ENCODE measurements around the gene PRKD1.

PRKD1 gene

DNA sequence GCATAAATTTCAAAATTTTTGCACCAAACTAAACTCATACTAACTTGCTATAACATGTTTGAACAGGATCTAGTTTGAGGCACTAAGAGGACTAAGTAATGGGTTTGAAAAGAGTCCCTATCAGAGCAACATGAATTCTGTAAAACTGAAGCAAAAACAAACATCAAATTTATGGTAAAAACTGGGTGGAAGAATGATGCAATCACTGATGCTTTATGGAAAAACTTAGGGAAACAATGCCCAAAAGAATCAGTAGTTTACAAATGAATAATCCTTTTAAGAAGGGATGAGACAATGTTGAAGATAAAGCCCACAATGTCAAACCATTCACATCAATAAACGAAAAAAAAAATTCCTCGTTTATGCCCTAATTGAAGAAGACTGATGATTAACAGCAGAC lies 88.9 kb downstream of the PRKD1 start:
- DNase-seq (ENCODE audit: low spot score) = no peak
- TF ChIP-seq, protein P1, sequence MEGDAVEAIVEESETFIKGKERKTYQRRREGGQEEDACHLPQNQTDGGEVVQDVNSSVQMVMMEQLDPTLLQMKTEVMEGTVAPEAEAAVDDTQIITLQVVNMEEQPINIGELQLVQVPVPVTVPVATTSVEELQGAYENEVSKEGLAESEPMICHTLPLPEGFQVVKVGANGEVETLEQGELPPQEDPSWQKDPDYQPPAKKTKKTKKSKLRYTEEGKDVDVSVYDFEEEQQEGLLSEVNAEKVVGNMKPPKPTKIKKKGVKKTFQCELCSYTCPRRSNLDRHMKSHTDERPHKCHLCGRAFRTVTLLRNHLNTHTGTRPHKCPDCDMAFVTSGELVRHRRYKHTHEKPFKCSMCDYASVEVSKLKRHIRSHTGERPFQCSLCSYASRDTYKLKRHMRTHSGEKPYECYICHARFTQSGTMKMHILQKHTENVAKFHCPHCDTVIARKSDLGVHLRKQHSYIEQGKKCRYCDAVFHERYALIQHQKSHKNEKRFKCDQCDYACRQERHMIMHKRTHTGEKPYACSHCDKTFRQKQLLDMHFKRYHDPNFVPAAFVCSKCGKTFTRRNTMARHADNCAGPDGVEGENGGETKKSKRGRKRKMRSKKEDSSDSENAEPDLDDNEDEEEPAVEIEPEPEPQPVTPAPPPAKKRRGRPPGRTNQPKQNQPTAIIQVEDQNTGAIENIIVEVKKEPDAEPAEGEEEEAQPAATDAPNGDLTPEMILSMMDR (IDR thresholded peaks at IDR 0.05) = no peak
- no peak overlapping the region for H3K27ac ChIP-seq
- H3K4me3 ChIP-seq = no peak overlapping the region

DNA sequence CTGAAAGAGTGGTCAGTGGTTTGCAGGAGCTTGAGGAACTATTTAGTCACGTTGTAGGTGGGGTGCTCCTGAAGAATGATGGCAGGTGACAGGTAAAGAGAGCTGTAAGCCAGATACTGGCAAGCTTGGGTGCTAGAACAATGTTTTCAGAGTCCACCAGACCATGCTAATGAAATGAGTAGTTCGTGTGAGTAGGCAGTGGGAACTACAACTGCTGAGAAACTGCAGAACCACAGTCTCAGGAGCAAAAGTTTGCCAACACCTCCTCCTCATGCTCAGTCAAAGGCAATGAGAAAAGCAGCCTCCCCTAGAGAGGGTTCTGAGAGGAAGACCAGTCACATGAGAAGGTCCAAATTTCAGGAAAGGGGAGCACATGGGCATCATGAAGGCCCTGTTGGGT lies 91.3 kb downstream of the PRKD1 start:
- H3K27ac ChIP-seq = no peak overlapping the region
- no peak overlapping the region for H3K4me3 ChIP-seq
- no peak for DNase-seq (ENCODE audit: low spot score)
- TF ChIP-seq, protein P1 (IDR thresholded peaks at IDR 0.05) = no peak

DNA sequence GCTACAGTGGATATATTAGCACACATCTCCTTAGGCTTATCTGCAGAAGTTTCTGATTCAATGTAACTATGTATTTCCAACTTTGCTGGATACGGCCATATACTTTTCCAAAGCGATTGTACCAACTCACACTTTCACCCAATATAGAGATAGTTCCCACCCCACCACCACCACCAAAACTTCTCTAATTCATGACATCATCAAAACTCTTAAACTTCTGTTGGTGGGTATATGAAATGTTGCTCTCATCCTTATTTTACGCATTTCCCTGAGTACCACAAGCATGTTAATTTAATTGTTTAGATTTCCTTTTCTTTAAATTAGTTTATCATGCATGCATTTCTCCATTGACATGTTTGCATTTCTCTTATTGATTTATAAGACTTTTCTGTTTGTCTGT lies 95.6 kb downstream of the PRKD1 start:
- TF ChIP-seq, protein P1 (IDR thresholded peaks at IDR 0.05) = no peak
- H3K27ac ChIP-seq = no peak overlapping the region
- H3K4me3 ChIP-seq = no peak overlapping the region
- DNase-seq (ENCODE audit: low spot score) = no peak

DNA sequence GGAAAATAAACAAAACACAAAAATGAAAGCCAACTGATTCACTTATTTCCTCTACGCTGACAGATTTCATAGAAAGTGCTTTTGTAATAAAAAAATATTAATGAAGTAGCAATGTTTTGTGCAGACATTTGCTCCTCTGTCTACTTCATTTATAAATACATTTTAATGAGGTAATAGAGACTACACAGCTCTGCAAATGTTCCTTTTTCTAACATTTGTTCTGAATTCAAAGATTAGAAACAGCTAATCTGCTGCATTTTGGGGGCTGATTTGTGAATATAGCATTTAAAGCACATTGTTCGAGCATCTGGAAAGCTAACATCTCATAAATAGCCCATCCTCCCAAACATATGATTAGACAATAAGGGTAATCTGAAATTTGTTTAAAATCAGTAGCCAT lies 97.8 kb downstream of the PRKD1 start:
- TF ChIP-seq, protein P1 (IDR thresholded peaks at IDR 0.05) = no peak
- no peak for DNase-seq (ENCODE audit: low spot score)
- no peak overlapping the region for H3K4me3 ChIP-seq
- no peak overlapping the region for H3K27ac ChIP-seq

DNA sequence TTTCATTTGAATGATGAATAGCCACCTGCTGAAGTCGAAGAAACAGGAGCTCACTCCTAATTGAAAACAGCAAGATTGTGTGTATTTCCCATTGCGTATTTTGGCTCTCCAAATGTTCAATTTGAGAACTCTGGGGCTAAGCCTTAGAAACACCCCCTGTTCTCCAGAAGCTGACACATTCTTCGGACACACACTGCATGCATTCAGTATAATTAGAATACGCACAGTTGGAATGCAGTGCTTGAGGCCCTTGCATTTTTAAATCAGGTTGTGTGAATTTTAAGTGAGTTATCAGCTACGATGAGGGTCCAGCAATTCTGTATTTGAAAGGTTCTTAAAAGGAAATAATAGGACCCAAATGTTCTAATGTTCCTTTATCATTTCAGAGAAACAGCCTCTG lies 103.8 kb downstream of the PRKD1 start:
- Histone ChIP-seq H3K4me3 (no peak overlapping the region), H3K27ac (no peak overlapping the region)
- no peak for DNase-seq (ENCODE audit: low spot score)
- TF ChIP-seq, protein P1 (IDR thresholded peaks at IDR 0.05) = no peak

DNA sequence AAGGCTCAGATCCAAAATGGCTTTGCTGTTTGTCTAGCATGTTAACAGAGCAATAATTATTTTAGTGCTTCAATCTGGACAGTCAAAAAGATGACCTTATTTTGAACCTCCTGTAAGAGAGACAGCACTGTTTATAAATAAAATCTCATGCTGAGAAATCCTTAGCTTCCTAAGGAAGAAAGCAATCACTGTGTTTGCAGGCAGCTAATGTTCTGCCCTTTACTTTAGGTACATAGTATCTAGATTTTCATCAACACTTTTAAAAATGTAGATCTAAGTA lies 105.3 kb downstream of the PRKD1 start:
- DNase-seq (ENCODE audit: low spot score) = no peak
- TF ChIP-seq, protein P1 (IDR thresholded peaks at IDR 0.05) = no peak
- no peak overlapping the region for H3K27ac ChIP-seq
- H3K4me3 ChIP-seq = no peak overlapping the region

DNA sequence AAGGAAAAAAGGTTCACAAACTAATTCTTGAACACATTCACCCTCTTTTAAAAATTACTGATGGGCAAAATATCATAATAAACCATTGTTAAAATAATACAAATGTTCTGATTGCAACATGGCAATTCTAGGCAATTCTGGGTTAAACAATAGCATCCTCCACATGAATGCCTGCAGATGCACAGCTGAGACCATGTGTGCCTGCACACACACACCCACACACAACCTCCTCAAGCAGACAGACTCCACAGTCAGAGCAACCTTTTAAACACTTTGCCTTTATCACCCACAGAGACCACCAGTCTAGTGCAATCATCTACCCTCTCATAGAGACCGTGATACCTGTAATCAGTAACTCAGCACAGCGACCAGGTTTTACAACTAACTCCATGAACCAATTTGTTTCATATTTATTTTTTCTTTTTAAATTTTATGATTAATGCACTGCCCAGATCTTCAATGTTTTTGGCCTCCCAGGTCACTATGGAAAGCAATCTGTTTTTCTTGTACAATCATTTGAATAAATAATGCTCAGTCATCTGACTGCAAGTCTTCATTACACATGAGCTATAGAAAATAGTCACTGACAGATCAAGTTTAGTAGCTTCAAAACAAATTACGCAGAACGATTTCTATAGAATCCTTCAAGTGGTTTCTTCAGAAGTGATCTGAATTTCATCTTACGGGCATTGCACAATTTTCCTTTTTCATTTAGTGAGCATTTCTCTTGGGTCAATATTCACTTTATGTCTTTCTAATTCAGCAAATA lies 105.8 kb downstream of the PRKD1 start:
- DNase-seq (ENCODE audit: low spot score) = no peak

More for the DNA sequence above, 105.8 kb downstream of the PRKD1 start:
- no peak overlapping the region for H3K27ac ChIP-seq
- H3K4me3 ChIP-seq = no peak overlapping the region
- TF ChIP-seq, protein P1 (IDR thresholded peaks at IDR 0.05) = no peak

Data from coronary artery (tissue), 2 donors.